HS-5 (cell line): ENCODE results near the gene SRSF7.
"Not testable (repeated sequence)": the region's sequence is repeated elsewhere in the genome, so short reads cannot be mapped to it uniquely, and the experiment has no call there.

Experiments
- DNase-seq: peaks from one replicate; pipeline ENCODE4 v3.0.0-alpha.2; 2012; ENCODE audit warnings: low read depth

Gene SRSF7

GRCh38 chr2:38754049-38754448 lies 2.9 kb upstream of the SRSF7 start:
- no peak for DNase-seq

- DNase-seq, result no peak
Measured at GRCh38 chr2:38751596-38752410, 642 bp upstream of the SRSF7 start.

GRCh38 chr2:38750011-38750890 lies 910 bp downstream of the SRSF7 start:
- DNase-seq, result no peak

DNA sequence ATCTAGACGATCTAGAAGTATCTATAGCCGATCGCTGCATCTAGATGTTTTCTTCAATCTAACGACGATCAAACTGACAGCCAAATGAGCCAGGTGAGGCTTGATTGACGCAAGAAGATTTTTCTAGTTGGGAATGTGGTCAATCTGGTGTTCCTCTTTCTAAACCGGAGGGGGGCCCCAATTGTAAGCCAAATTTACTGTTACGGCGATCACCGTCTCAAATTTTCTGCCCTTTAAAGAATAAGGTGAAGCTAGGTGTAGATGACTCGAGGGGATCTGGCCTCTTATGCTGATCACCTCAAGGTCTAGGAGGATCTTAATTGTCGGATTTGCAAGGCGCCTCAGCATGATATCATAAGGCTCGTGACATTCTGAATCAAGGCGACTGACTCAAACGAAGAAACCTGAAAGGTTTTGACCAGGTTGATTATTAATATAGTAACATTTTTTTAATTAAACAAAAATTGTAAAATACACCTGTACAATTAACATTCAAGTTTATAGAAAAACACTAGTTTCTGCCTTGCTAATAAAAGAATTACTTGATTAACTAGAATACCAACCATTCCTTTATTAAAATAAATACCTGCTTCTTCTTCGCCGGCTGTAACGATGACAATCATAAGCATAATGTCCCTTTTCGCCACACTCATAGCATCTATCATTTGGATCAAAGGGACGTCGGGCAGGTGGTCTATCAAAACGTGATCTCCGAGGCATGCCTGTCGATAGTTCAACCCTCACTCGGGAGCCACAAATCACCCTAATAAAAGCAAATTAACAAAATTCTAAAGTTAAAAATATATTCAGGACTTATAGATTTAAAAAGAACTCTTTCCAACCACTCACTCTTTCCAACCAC lies 2.0 kb downstream of the SRSF7 start:
- no peak for DNase-seq

- DNase-seq, result no peak
Measured at GRCh38 chr2:38748391-38748790, 2.8 kb downstream of the SRSF7 start.

DNA sequence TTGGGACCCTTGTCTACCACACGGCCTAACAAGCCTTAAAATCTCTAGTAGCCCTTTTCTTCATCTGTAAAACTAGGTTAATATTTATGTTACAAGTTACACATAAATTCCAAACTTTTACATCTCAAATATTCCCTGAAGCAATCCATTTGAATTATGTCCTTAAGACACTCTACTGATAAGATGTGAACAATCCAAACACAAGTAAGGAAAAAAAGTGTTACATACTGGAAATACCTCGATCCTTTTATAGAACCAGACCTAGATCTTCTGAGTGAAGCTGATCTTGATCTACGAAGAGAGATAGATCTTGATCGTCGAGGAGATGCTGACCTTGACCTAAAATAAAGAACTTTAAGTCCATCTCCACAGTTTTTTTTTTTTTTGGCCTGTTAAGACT lies 3.3 kb downstream of the SRSF7 start:
- no peak for DNase-seq

DNA sequence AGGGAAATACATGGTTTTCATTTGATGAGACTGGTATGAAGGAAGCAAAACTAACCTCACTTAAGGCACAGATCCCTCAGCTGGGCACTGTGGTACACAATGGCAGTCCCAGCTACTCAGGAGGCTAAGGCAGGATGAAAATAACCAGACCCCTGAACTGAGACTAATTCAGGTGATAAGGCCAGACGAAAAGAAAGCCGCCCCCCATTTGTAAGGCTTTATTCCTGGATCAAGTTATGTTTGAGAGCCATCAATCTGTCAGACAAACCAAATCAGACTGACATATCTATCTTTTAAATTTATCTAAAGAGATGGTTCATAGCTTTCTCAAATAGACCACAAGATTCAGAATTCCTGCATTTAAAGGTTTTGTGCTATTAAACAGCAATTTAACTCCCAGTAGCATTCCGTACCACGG lies 4.1 kb downstream of the SRSF7 start:
- DNase-seq, result no peak

DNA sequence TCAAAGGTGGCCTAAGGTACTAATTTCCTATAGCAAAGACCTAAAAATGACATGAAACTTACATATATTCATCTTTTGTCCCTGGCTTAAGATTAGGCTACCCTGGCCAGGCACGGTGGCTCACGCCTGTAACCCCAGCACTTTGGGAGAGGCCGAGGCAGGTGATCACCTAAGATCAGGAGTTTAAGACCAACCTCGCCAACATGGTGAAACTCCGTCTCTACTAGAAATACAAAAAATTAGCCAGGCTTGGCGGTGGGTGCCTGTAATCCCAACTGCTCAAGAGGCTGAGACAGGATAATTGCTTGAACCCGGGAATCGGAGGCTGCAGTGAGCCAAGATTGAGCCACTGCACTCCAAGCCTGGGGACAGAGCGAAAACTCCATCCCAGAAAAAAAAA lies 5.9 kb downstream of the SRSF7 start:
- no peak for DNase-seq

DNA sequence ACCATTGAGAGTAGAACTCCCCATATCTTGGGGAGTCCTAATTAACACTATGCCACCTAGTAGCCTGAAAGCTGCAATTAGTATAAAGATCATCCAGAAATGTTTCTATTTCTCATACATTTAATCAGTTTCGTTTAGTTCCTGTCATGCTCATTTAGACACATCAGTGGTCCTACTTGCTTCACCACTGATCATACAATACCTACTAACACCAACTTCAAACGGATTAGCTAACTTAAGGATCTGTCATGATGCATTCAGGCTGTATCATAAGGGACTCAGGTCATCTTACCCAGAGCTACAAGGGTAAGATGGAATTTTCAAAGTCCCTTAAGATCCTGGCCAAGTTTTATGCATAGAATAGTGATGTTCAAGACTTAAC lies 6.8 kb downstream of the SRSF7 start:
- no peak for DNase-seq

GRCh38 chr2:38743672-38744398 lies 7.3 kb downstream of the SRSF7 start:
- no peak for DNase-seq

DNA sequence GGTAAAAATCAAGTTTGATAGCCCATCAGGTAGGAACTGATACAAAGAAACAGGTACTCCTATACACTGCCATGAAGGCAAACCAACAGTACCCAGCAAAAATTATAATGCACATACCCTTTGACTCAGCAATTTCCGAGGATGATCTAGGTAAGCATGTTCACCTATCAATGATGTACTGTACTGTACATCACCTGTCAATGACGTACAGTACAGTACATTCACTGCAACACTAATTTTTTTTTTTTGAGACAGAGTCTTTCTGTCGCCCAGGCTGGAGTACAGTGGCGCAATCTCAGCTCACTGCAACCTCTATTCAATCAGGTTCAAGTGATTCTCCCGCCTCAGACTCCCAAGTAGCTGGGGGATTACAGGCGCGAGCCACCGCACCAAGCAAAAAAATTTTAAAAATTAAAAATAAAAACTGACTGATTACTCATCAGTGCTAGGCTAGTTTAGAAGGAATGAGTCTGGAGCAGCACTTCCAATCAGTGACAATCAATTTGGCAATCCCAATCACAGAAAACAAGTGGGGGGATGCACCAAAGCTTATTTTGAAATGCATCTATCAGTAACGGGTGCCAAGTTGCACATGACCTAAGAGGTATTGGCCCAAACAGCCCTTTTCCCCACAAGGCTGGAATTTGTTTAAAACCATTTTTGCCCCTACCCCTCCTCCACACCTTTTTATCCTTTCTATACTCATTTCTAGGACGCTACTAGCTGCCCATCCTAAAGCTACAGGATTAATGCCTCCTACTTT lies 8.2 kb downstream of the SRSF7 start:
- DNase-seq, result no peak

DNA sequence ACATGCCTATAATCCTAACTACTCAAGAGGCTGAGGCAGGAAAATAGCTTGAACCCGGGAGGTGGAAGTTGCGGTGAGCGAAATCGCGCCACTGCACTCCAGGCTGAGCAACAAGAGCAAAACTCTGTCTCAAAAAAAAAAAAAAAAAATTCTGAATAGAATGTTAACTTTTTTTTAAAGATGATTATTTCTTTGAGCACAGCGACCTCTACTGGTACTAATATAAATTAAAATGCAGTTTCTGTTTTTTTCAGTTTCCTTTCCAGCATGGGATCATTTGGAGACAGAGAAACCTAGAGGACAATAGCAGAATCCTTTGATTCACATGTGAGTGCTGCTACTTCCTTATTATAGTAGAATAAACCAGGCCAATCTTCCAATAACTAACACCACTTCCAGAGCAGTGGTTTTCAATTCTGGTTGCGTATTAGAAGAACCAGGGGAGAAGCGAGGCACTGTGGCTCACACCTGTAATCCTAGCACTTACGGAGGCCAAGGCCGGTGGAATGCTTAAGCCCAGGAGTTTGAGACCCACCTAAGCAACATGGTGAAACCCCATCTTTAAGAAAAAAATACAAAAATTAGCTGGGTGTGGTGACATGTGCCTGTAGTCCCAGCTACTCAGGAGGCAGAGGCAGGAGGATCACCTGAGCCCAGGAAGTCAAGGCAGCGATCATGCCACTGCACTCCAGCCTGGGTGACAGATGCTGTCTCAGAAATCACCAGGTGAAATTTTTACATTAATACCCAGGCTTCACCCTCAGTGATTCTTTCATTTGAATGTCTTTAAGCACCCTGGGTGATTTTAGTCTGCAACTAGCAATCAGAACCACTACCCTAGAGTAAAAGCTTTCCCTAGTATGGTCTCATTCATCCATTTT lies 10.1 kb downstream of the SRSF7 start:
- peak; percentile 37 for DNase-seq

DNA sequence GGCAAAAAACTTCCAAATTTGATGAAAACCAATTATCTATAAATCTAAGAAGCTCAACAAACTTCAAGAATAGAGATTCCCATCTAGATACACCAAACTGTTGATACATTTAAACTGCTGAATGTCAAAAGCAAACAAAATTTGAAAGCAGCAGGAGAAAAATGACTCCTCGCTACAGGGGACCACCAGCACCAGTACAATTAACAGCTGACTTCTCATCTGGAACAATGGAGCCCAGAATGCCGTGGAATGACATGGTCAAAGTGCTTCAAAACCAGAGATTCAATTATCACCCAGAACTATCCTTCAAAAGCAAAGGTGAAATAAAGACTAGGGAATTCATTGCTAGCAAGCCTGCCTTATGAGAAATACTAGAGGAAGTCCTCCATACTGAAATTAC lies 11.6 kb downstream of the SRSF7 start:
- no peak for DNase-seq

DNA sequence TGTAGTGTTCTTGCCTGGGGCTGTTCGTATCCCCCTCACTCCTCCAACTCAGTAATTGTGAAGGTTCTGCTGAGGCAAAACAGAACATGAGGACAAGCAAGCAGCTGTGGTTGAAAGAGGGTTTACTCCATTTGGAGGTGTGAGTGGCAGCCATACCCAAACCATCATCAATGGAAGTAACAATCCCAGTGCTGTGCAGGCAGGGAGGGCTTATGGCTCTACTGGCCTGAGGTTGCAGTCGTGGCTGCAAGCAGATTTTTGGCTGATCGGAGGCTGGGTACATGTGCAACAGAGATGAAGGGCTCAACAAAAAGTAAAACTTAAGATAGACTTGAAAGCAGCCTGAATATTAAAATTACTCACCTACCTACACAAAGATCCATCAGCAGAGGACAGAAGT lies 13.2 kb downstream of the SRSF7 start:
- no peak for DNase-seq

DNA sequence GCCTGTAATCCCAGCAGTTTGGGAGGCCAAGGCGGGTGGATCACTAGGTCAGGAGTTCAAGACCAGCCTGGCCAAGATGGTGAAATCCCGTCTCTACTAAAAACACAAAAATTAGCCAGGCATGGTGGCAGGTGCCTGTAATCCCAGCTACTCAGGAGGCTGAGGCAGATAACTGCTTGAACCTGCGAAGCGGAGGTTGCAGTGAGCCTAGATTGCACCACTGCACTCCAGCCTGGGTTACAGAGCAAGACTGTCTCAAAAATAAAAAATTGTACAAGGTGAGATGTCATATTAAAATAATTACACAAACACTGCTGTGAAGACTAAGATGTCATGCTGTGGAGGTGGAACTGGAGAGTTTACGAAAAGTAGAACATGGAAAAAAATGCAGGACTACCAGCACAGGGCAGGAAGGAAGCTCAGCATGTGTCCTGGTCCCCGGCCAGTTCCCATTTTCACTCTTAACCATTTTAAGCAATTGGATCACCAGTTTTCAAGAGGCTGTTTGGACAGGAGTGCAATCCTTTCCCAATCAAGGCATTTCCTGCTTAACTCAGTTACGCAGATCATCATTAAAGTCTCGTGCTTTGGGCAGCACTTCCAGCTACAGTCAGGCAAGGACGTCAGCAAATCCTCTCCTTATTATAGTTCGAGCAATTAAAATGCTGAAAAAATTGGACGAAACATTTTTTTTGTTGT lies 14.0 kb downstream of the SRSF7 start:
- not testable (repeated sequence) for DNase-seq

GRCh38 chr2:38735999-38736320 lies 15.2 kb downstream of the SRSF7 start:
- DNase-seq, result no peak

DNA sequence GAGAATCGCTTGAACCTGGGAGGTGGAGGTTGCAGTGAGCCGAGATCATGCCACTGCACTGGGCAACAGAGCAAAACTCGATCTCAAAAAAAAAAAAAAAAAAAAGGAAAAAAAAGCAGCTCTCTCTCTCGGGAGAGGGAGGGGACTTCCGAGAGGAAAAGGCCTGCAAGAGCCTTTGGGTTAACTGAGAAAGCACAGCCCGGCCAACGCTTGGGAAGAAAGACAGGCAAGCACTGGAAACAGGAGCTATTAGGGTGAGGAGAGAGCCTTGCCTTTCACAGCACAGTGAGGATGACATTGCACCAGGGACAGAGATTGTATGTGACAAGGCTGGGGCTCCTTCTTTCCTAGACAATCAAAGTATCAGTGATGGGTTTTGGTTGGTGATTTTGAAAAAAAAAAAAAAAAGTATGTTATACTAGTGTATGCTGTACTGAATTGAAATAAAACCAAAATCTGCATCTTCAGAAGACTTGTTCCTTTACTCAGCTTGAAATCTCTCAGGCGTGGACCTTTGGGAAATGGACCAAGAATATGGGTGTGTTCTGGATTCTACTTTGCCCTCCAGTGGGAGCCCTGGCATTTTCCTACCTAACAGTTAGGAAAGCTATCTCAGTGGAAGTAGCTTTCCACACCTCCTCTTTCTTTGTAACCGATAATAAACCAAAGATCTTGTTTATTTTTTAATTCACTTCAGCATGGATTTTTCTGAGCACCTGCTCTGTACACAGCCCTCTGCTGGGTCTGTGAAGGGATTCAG lies 16.7 kb downstream of the SRSF7 start:
- no peak for DNase-seq

GRCh38 chr2:38733300-38733971 lies 17.7 kb downstream of the SRSF7 start:
- DNase-seq, result no peak
